Ishikawa (cell line): ENCODE results near the gene YIF1A.

ENCODE experiments used
- CREB1 ChIP-seq: IDR thresholded peaks from 2 replicates; pipeline ENCODE4 v1.6.1; 2012; ENCODE audit warnings: low read depth
- EGR1 ChIP-seq: IDR thresholded peaks from 2 replicates; pipeline ENCODE4 v1.6.1; 2012
- EP300 ChIP-seq: IDR thresholded peaks from 2 replicates; pipeline ENCODE4 v1.6.1; 2012; ENCODE audit warnings: borderline replicate concordance
- FOXM1 ChIP-seq: IDR thresholded peaks from 2 replicates; pipeline ENCODE4 v1.6.1; 2012; ENCODE audit warnings: low read depth, borderline replicate concordance
- MAX ChIP-seq: IDR thresholded peaks from 2 replicates; pipeline ENCODE4 v1.6.1; 2012
- NFIC ChIP-seq: IDR thresholded peaks from 2 replicates; pipeline ENCODE4 v1.6.1; 2012
- RAD21 ChIP-seq: IDR thresholded peaks from 2 replicates; pipeline ENCODE4 v1.6.1; 2012; ENCODE audit warnings: low read depth
- REST ChIP-seq: IDR thresholded peaks from 2 replicates; pipeline ENCODE4 v1.6.1; 2012; ENCODE audit warnings: low read depth, mild to moderate bottlenecking
- TAF1 ChIP-seq: IDR thresholded peaks from 2 replicates; pipeline ENCODE4 v1.6.1; 2012; ENCODE audit warnings: low read depth, mild to moderate bottlenecking
- TCF12 ChIP-seq: IDR thresholded peaks from 2 replicates; pipeline ENCODE4 v1.6.1; 2012; ENCODE audit warnings: low read depth
- TEAD4 ChIP-seq: IDR thresholded peaks from 2 replicates; pipeline ENCODE4 v1.6.1; 2012
- USF1 ChIP-seq: IDR thresholded peaks from 2 replicates; pipeline ENCODE4 v1.6.1; 2012
- YY1 ChIP-seq: IDR thresholded peaks from 2 replicates; pipeline ENCODE4 v1.6.1; 2012; ENCODE audit warnings: low read depth
- ZBTB7A ChIP-seq: IDR thresholded peaks from 2 replicates; pipeline ENCODE4 v1.6.1; 2012; ENCODE audit warnings: low read depth

YIF1A gene

GRCh38 chr11:66292543-66293332, 3.8 kb upstream of the YIF1A start:
- TF ChIP-seq RAD21 (no peak), EP300 (no peak), USF1 (no peak), ZBTB7A (no peak), REST (no peak), MAX (no peak), TEAD4 (no peak), NFIC (no peak), TAF1 (no peak), EGR1 (no peak), FOXM1 (no peak)

- no peak for TF ChIP-seq EGR1
- TF ChIP-seq EP300 = no peak
- TF ChIP-seq CREB1 = no peak
- no peak for TF ChIP-seq YY1
- TF ChIP-seq ZBTB7A = peak; percentile 50; the same call in 1 of the 2 replicates
- no peak for TF ChIP-seq FOXM1
- 0 out of 2 replicates have a peak, but pooled peaks have one; percentile 23 for TF ChIP-seq REST
- TF ChIP-seq TEAD4 = no peak
Observed at GRCh38 chr11:66291706-66292542, 3.0 kb upstream of the YIF1A start, which contains the start of gene TMEM151A. TMEM151A (plus strand) TSS chr11:66291894; CDS start chr11:66292014, 120 bp downstream.

- TF ChIP-seq CREB1 (no peak), YY1 (no peak), ZBTB7A (0 out of 2 replicates have a peak, but pooled peaks have one; percentile 20), FOXM1 (no peak)
Observed at GRCh38 chr11:66291303-66291705, 2.4 kb upstream of the YIF1A start.

GRCh38 chr11:66290330-66290621, 1.3 kb upstream of the YIF1A start:
- TF ChIP-seq TCF12 = no peak
- no peak for TF ChIP-seq MAX

- TF ChIP-seq REST (peak; percentile 99), NFIC (no peak), YY1 (0 out of 2 replicates have a peak, but pooled peaks have one; percentile 59), RAD21 (no peak), EP300 (no peak), MAX (peak; percentile 11; the same call in 1 of the 2 replicates), EGR1 (peak; percentile 57; the same call in 1 of the 2 replicates), ZBTB7A (peak; percentile 89), TEAD4 (no peak), CREB1 (no peak)
Observed at GRCh38 chr11:66289548-66290329, 796 bp upstream of the YIF1A start.
